NCI-H2107 treated with DMSO at 0.1 percent for 48 hours (cell line): Measurements from ENCODE around the gene KCNK5.

Experiments
- DNase-seq: peaks from one replicate; lab custom pipeline; 2025; ENCODE audit not compliant: unreplicated experiment; lab: John Stamatoyannopoulos, UW

Gene KCNK5

GRCh38 chr6:39143238-39143930, 85.9 kb downstream of the KCNK5 start:
- DNase-seq: no peak

GRCh38 chr6:39140556-39141167, 88.6 kb downstream of the KCNK5 start:
- no peak for DNase-seq
